ENCODE results near the gene PCNX2. TPM values are rescaled to one million over a fixed set of nuclear protein-coding genes. Genes with fewer than 3 reads are reported as not detected.

The PCNX2 gene
- total and polyA plus RNA-seq, 2 experiments from 2014 or later: 42.9 to 88.3 TPM

- TF ChIP-seq ZNF462 (CRISPR knock-in tag; IDR thresholded peaks at IDR 0.05) (no peak), JUNB (IDR thresholded peaks at IDR 0.05; ENCODE audit: unreplicated experiment) (no peak), ZNF114 (CRISPR knock-in tag; IDR thresholded peaks at IDR 0.05) (no peak), EZH2phosphoT487 (IDR thresholded peaks at IDR 0.05; ENCODE audit: unreplicated experiment) (no peak), EZH2 (IDR thresholded peaks at IDR 0.05; ENCODE audit: low read depth, unreplicated experiment) (no peak), ZNF331 (CRISPR knock-in tag; IDR thresholded peaks at IDR 0.05; ENCODE audit: low read depth) (no peak)
Observed at GRCh38 chr1:232996143-232996542, 299.4 kb downstream of the PCNX2 start (continued).

GRCh38 chr1:232995189-232995588, 300.3 kb downstream of the PCNX2 start:
- ATAC-seq: no peak
- peaks cover 96% of the 10 kb centered on the region for H3K36me3 Mint-ChIP-seq (ENCODE audit: low read depth)
- H2AFZ ChIP-seq: no peak overlapping the region
- H3K9me2 ChIP-seq (ENCODE audit: insufficient read depth): no peaks in the 10 kb centered on the region
- H3K27ac Mint-ChIP-seq: no peak overlapping the region
- H3K4me3 ChIP-seq: no peak overlapping the region
- no peaks in the 10 kb centered on the region for H3F3A ChIP-seq (replicated peaks; ENCODE audit: low read depth)
- H3K4me3 Mint-ChIP-seq: no peak overlapping the region
- no peak overlapping the region for H3K4me2 ChIP-seq
- H3K27me3 Mint-ChIP-seq (ENCODE audit: insufficient read depth, low read depth, poor library complexity): peaks cover 14% of the 10 kb centered on the region
- no peaks in the 10 kb centered on the region for H4K20me1 ChIP-seq (replicated peaks; ENCODE audit: insufficient read depth)
- H3K36me3 ChIP-seq (ENCODE audit: insufficient read depth): peaks cover 34% of the 10 kb centered on the region
- H3K79me2 ChIP-seq (replicated peaks; ENCODE audit: insufficient read depth): no peaks in the 10 kb centered on the region
- H3K4me1 Mint-ChIP-seq: no peaks in the 10 kb centered on the region
- H3K27me3 ChIP-seq (ENCODE audit: insufficient read depth): no peaks in the 10 kb centered on the region
- no peaks in the 10 kb centered on the region for H3K4me1 ChIP-seq (ENCODE audit: insufficient read depth)
- no peak for DNase-seq (ENCODE audit: low spot score)
- H3K9me3 Mint-ChIP-seq: peaks cover 33% of the 10 kb centered on the region
- H3K27ac ChIP-seq (ENCODE audit: low read depth): no peak overlapping the region
- no peak for TF ChIP-seq POLR2AphosphoS5 (IDR thresholded peaks at IDR 0.05; ENCODE audit: low read depth)
- TF ChIP-seq JUNB (IDR thresholded peaks at IDR 0.05; ENCODE audit: unreplicated experiment): no peak
- TF ChIP-seq STAT1 (IDR thresholded peaks at IDR 0.05; ENCODE audit: unreplicated experiment): no peak
- no peak for TF ChIP-seq ZNF462 (CRISPR knock-in tag; IDR thresholded peaks at IDR 0.05)
- no peak for TF ChIP-seq ZNF331 (CRISPR knock-in tag; IDR thresholded peaks at IDR 0.05; ENCODE audit: low read depth)
